Measurements from ENCODE around the gene GP2.

GP2 gene

DNA sequence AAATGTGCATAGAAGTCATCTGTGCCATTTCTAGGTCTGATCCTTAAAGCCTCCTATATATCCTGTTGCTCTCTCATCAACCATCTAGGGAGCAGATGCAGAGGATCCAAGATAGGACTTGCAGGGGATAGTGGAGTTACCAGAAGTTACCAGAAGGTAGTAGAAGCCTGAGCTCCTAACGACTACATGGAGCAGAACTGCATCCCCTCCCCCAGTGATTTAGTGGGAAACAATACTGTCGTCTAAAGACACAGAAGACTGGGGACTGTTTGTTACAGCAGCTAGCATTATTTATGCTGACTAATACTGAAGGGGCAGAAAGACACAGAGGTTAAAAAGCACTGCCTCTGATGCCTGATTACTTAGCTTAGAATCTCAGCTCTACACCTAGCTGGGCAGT, 15.8 kb downstream of the GP2 start:
- TF ChIP-seq ZNF274 (IDR thresholded peaks at IDR 0.05; ENCODE audit: low read depth, low read length) (no peak), SUZ12 (IDR thresholded peaks at IDR 0.05; ENCODE audit: extremely low read depth, insufficient read depth, insufficient read length) (no peak), YY1 (IDR thresholded peaks at IDR 0.05; ENCODE audit: insufficient read depth, insufficient read length) (no peak)
- Histone ChIP-seq H3K9ac (ENCODE audit: insufficient read length, low read depth) (no peak overlapping the region), H3K27me3 (ENCODE audit: insufficient read depth, insufficient read length) (no peaks in the 10 kb centered on the region), H3K36me3 (ENCODE audit: insufficient read depth, insufficient read length, low read length) (no peaks in the 10 kb centered on the region), H3K9me3 (ENCODE audit: insufficient read depth, low read length) (peaks cover 10% of the 10 kb centered on the region; the same call in 1 of the 2 replicates), H3K4me1 (ENCODE audit: insufficient read depth, insufficient read length) (no peaks in the 10 kb centered on the region), H3K4me3 (ENCODE audit: insufficient read length, low read depth) (no peak overlapping the region)
- DNase-seq (ENCODE audit: low read depth, low spot score) = no peak

DNA sequence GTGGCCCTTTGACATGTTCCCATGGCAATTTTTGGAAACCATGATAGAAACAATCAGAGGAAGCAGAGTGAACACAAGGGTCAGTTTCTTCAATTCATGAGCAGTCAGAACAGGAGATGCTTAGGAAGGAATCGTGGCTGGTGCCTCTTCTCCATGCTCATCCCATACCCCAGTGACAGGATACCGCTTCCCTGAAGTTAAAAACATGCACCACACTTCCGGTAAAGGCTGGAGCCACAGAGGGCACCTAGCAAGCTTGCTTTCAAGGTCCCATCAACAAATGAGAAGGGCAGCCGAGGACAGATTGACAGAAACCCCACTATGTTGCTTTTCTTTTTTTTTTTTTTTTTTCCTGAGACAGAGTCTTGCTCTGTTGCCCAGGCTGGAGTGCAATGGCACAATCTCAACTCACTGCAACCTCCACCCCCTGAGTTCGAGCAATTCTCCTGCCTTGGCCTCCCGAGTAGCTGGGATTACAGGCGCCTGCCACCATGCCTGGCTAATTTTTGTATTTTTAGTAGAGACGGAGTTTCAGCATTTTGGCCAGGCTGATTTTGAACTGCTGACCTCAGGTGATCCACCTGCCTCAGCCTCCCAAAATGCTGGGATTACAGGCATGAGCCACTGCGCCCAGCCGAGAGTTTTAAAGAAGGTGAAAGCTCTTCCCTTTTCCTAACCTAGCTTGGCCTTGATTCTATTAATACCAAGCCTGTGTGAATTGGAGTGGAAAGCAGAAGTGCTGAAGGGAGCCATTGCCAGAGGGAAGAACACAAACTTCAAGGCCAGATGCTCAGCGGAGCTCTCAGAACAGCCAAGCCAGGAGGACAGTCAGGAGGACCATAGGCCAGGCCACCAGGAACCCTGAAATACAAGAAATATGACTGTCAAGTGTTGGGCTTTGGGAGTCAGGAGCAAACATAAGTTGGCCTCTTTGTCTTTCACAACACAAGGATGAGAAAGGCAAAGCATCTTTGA, 16.6 kb downstream of the GP2 start:
- Histone ChIP-seq H3K9ac (ENCODE audit: insufficient read length, low read depth) (no peak overlapping the region), H3K36me3 (ENCODE audit: insufficient read depth, insufficient read length, low read length) (no peaks in the 10 kb centered on the region), H3K9me3 (ENCODE audit: insufficient read depth, low read length) (peaks cover 10% of the 10 kb centered on the region; the same call in 1 of the 2 replicates), H3K4me3 (ENCODE audit: insufficient read length, low read depth) (no peak overlapping the region), H3K4me1 (ENCODE audit: insufficient read depth, insufficient read length) (no peaks in the 10 kb centered on the region), H3K27me3 (ENCODE audit: insufficient read depth, insufficient read length) (no peaks in the 10 kb centered on the region)
- DNase-seq (ENCODE audit: low read depth, low spot score) = no peak
- TF ChIP-seq SUZ12 (IDR thresholded peaks at IDR 0.05; ENCODE audit: extremely low read depth, insufficient read depth, insufficient read length) = no peak
- no peak for TF ChIP-seq YY1 (IDR thresholded peaks at IDR 0.05; ENCODE audit: insufficient read depth, insufficient read length)
- TF ChIP-seq ZNF274 (IDR thresholded peaks at IDR 0.05; ENCODE audit: low read depth, low read length) = no peak

DNA sequence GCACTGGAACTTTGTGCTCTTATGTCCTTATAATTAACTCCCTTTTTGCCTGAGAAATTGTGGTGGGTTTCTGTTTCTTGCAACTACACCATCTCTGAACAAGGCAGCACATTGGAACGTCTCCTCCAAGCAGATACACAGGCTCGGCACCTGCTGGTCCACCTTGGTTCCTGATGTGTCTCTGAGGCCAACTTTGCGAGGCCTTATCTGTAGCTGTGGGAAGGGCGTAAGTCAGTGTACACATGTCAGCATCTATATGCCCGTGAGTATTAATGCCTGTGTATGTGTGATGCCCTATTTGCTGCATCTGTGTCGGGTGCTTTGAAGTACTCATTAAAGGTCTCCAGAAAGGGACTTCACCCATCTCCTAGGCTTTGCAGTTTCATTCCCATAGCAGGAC, 17.5 kb downstream of the GP2 start:
- no peaks in the 10 kb centered on the region for H3K36me3 ChIP-seq (ENCODE audit: insufficient read depth, insufficient read length, low read length)
- TF ChIP-seq ZNF274 (IDR thresholded peaks at IDR 0.05; ENCODE audit: low read depth, low read length) (no peak), SUZ12 (IDR thresholded peaks at IDR 0.05; ENCODE audit: extremely low read depth, insufficient read depth, insufficient read length) (no peak), YY1 (IDR thresholded peaks at IDR 0.05; ENCODE audit: insufficient read depth, insufficient read length) (no peak)
- peaks cover 10% of the 10 kb centered on the region; the same call in 1 of the 2 replicates for H3K9me3 ChIP-seq (ENCODE audit: insufficient read depth, low read length)
- H3K4me1 ChIP-seq (ENCODE audit: insufficient read depth, insufficient read length) = no peaks in the 10 kb centered on the region
- H3K27me3 ChIP-seq (ENCODE audit: insufficient read depth, insufficient read length) = no peaks in the 10 kb centered on the region
- no peak overlapping the region for H3K4me3 ChIP-seq (ENCODE audit: insufficient read length, low read depth)
- no peak for DNase-seq (ENCODE audit: low read depth, low spot score)
- no peak overlapping the region for H3K9ac ChIP-seq (ENCODE audit: insufficient read length, low read depth)

DNA sequence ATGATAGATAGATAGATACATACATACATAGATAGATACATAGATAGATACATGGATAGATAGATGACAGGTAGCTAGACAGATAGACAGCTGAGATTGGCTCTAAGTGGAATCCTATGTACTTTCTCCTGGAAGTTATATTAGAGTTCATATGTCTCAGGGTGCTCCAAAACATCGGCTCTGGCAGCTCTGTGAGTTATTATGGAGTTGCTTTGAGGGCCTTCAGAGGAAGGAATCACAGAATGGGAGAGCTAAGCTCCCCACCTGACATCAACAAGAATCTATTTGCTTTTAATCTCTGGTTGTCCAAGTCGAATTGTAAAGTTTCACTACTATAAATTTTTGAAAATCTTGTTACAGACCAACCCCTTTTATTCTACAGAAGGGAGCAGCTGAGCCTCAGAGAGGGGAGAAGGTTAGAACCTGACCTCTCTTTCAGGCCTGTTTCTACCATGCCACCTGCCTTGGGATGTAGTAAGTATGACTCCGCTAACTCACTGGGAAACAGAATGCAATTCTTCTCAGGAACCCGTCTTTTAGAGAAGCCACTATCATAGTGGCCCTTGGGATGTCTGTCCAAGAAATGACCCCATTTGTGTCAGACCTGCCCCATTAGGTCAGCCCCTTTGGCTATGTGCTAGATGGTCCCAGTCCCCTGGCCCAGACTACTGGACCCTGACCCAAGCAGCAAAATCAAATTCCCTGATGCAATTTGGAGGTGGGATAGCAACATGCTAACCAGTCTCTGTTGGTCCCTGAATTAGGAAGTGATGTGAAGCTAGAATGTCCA, 18.3 kb downstream of the GP2 start:
- no peaks in the 10 kb centered on the region for H3K36me3 ChIP-seq (ENCODE audit: insufficient read depth, insufficient read length, low read length)
- no peak overlapping the region for H3K9ac ChIP-seq (ENCODE audit: insufficient read length, low read depth)
- no peak for TF ChIP-seq SUZ12 (IDR thresholded peaks at IDR 0.05; ENCODE audit: extremely low read depth, insufficient read depth, insufficient read length)
- TF ChIP-seq ZNF274 (IDR thresholded peaks at IDR 0.05; ENCODE audit: low read depth, low read length) = no peak
- TF ChIP-seq YY1 (IDR thresholded peaks at IDR 0.05; ENCODE audit: insufficient read depth, insufficient read length) = no peak
- peaks cover 10% of the 10 kb centered on the region; the same call in 1 of the 2 replicates for H3K9me3 ChIP-seq (ENCODE audit: insufficient read depth, low read length)
- H3K4me1 ChIP-seq (ENCODE audit: insufficient read depth, insufficient read length) = no peaks in the 10 kb centered on the region
- no peak overlapping the region for H3K4me3 ChIP-seq (ENCODE audit: insufficient read length, low read depth)
- H3K27me3 ChIP-seq (ENCODE audit: insufficient read depth, insufficient read length) = no peaks in the 10 kb centered on the region
- DNase-seq (ENCODE audit: low read depth, low spot score) = no peak

DNA sequence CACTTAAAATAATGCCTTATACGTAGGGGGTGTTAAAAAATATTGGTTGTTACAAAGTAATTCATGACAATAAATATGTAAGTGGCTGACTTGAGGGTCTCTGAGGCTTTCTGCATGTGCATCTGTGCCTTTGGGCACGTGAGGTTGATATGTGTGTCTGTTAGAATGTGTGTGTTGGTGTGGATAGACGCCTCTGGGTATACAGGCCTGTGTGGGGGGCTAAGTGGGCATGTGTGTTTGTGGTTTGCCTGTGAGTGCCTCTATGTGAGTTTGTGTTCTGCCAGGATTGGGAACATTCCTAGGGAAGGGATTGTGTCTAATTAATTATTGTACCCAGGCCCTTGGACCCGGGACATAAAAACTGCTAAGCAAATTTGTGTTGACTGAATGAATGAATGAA, 19.0 kb downstream of the GP2 start:
- H3K4me1 ChIP-seq (ENCODE audit: insufficient read depth, insufficient read length) = no peaks in the 10 kb centered on the region
- no peak for DNase-seq (ENCODE audit: low read depth, low spot score)
- no peak overlapping the region for H3K9ac ChIP-seq (ENCODE audit: insufficient read length, low read depth)
- H3K27me3 ChIP-seq (ENCODE audit: insufficient read depth, insufficient read length) = no peaks in the 10 kb centered on the region
- H3K9me3 ChIP-seq (ENCODE audit: insufficient read depth, low read length) = peaks cover 10% of the 10 kb centered on the region; the same call in 1 of the 2 replicates
- no peaks in the 10 kb centered on the region for H3K36me3 ChIP-seq (ENCODE audit: insufficient read depth, insufficient read length, low read length)
- no peak overlapping the region for H3K4me3 ChIP-seq (ENCODE audit: insufficient read length, low read depth)
- TF ChIP-seq SUZ12 (IDR thresholded peaks at IDR 0.05; ENCODE audit: extremely low read depth, insufficient read depth, insufficient read length) (no peak), YY1 (IDR thresholded peaks at IDR 0.05; ENCODE audit: insufficient read depth, insufficient read length) (no peak), ZNF274 (IDR thresholded peaks at IDR 0.05; ENCODE audit: low read depth, low read length) (no peak)

DNA sequence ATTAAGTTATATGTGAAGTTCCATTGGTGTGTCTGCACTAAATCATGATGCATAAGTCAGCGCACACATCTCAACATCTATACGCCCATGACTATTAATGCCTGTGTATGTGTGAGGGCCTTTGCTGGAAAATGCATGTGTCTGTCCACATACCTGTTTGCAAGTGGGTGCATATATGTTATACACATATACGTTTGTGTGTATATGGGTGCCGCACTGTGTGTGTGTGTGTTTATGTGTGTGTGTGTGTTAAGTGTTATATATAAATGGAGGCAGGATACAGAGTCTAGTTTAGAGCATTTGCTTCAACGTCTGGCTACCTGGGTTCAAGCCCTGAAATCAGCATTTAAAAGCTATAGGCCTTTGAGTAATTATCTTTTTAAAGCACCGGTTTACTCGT, 19.5 kb downstream of the GP2 start:
- Histone ChIP-seq H3K27me3 (ENCODE audit: insufficient read depth, insufficient read length) (no peaks in the 10 kb centered on the region), H3K4me3 (ENCODE audit: insufficient read length, low read depth) (no peak overlapping the region), H3K9ac (ENCODE audit: insufficient read length, low read depth) (no peak overlapping the region), H3K9me3 (ENCODE audit: insufficient read depth, low read length) (peaks cover 10% of the 10 kb centered on the region; the same call in 1 of the 2 replicates), H3K4me1 (ENCODE audit: insufficient read depth, insufficient read length) (no peaks in the 10 kb centered on the region), H3K36me3 (ENCODE audit: insufficient read depth, insufficient read length, low read length) (no peaks in the 10 kb centered on the region)
- no peak for DNase-seq (ENCODE audit: low read depth, low spot score)
- no peak for TF ChIP-seq SUZ12 (IDR thresholded peaks at IDR 0.05; ENCODE audit: extremely low read depth, insufficient read depth, insufficient read length)

- no peak for DNase-seq (ENCODE audit: low read depth, low spot score)
- H3K9ac ChIP-seq (ENCODE audit: insufficient read length, low read depth) = no peak overlapping the region
- H3K4me1 ChIP-seq (ENCODE audit: insufficient read depth, insufficient read length) = no peaks in the 10 kb centered on the region
- H3K4me3 ChIP-seq (ENCODE audit: insufficient read length, low read depth) = no peak overlapping the region
- peaks cover 10% of the 10 kb centered on the region; the same call in 1 of the 2 replicates for H3K9me3 ChIP-seq (ENCODE audit: insufficient read depth, low read length)
- H3K36me3 ChIP-seq (ENCODE audit: insufficient read depth, insufficient read length, low read length) = no peaks in the 10 kb centered on the region
- H3K27me3 ChIP-seq (ENCODE audit: insufficient read depth, insufficient read length) = no peaks in the 10 kb centered on the region
- TF ChIP-seq YY1 (IDR thresholded peaks at IDR 0.05; ENCODE audit: insufficient read depth, insufficient read length) = no peak
Measured at GRCh38 chr16:20307240-20307671, 20.1 kb downstream of the GP2 start.
